LNCAP (cell line): ENCODE results near the gene NTM.

Experiments
- TF ChIP-seq, protein P1 (sequence below): fragments of 450-650 bp; IDR thresholded peaks from 2 replicates; pipeline ENCODE4 v1.5.1; 2017; ENCODE audit warnings: mild to moderate bottlenecking

Gene NTM

DNA sequence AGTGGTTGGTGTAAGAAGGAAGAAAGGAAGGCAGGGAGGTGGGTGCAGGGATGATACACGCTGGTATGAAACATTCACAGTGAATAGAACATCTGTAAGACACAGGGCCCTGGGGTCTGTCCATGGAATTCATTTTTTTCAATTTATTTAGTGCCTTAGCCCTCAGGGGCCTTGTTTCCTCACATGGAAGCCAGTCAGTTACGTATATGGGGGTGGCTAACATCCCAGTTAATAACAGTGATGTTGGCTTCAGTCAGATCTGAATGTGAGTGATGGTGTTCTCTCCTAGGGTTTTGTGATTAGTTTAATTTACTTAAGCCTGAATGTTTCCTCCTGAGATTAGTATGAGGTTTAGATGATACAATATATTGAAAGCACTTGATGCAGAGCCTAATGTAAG is 577.1 kb downstream of the NTM start:
- TF ChIP-seq, protein P1, sequence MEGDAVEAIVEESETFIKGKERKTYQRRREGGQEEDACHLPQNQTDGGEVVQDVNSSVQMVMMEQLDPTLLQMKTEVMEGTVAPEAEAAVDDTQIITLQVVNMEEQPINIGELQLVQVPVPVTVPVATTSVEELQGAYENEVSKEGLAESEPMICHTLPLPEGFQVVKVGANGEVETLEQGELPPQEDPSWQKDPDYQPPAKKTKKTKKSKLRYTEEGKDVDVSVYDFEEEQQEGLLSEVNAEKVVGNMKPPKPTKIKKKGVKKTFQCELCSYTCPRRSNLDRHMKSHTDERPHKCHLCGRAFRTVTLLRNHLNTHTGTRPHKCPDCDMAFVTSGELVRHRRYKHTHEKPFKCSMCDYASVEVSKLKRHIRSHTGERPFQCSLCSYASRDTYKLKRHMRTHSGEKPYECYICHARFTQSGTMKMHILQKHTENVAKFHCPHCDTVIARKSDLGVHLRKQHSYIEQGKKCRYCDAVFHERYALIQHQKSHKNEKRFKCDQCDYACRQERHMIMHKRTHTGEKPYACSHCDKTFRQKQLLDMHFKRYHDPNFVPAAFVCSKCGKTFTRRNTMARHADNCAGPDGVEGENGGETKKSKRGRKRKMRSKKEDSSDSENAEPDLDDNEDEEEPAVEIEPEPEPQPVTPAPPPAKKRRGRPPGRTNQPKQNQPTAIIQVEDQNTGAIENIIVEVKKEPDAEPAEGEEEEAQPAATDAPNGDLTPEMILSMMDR = no peak

DNA sequence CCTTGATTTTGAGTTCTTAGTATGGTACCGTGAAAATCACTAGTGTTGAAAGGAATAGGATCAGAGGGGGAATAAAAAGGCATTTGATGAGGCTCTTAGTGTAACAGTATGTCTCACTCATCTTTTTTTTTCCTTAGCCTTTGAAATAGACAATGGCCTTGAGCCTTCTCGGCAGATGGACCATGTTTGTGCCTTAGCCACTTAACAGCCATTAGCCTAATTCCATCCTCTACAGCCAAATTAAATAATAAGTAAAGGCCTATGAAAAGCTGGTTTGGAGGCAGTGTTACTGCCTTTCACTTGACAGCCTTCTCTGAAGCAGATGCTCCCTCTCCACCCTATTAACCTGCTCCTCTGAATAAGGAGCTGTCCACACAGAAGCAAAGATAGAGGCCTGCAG is 580.7 kb downstream of the NTM start:
- TF ChIP-seq, protein P1 = no peak

DNA sequence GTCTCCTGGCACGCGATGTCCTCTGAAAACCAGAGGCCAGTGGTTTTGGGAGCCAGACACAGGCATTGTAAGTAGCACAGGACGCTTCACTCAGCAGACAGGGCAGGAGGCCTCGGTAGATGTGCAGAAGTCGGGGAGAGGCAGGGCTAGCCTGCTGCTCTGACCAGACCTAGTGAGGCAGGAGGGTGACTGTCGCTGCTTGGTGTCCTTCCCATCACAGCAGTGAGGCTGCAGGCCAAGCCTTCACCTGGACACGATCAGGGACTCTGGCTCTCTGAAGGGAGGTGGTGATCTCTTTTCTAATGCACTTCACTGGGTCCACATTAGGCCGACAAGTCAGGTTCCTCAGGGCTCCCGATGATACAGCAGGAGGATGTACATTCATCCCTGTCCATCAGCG is 583.7 kb downstream of the NTM start:
- TF ChIP-seq, protein P1 = no peak

DNA sequence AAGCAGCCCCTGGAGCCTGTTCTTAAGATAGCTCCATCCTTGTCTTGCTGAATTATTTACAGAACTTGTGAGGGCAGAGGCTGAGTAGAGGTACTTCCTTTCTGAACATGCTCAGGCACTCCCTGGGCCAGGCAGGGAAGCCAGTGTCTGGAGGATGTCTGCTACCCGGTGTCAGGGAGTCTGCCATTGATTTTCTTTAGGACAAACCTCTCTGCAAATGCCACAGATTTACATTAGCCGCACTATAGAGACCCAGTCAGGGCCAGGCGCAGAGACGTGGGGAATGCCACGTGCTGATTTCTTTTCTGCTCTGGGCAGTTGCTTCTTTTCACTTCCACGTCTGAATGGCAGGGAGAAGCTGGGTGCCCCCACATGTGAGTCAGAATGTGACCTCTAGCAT is 585.5 kb downstream of the NTM start:
- TF ChIP-seq, protein P1 = no peak

DNA sequence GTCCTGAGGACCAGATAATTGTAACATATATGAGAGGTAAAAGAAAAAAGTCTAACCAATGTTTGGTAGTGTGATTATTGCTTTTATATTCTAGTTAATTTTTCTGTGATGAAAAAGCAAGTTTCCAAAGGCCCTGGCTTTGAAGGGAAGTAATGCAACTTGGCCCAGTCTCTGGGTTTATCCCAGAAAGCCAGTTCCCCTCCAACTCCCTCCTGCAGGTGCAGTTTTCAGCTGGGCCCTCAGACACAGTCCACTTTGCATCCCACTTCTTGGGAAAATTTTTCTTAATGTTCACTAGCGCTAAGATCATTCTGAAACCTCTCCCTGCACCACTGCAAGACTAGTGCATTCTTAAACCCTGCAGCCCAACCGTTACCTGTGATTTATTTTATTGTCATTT is 586.8 kb downstream of the NTM start:
- TF ChIP-seq, protein P1 = no peak

DNA sequence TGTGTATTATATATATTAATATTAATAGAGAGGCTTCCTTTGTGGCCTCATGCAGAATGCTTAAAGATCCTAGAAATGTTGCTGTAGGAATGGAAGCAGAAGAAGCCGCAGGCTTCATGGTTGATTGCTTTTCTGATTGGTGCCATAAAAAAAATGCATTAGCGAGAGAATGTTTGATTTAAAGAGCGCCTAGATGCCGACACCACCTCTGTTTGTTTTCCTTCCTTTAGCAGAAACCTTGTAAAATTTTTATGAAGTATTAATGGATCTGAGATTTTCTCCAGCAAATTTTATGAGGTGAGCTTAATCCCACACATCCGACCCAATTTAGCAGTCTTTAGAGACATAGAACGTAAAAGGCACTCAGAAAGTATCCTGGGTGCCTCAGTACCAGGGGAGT is 587.5 kb downstream of the NTM start:
- TF ChIP-seq, protein P1 = no peak

DNA sequence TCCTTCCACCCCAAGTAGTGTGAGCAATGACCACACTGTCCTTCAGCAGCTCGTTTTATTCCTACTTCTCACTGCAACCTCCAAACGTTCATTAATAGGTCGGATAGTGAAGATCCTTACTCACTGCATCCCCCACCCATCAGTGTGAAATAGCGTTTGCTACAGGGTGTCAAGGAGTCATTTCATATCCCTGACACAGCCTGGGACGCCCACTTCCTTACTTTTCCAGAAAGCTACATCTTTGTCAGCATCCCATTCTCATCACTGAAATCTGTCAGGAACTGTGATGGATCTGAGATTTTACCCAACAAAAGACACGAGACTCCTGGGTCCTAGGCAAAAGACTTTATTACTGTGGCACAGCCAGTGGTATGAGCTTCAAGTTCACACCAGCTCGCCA is 592.4 kb downstream of the NTM start:
- TF ChIP-seq, protein P1 = no peak

DNA sequence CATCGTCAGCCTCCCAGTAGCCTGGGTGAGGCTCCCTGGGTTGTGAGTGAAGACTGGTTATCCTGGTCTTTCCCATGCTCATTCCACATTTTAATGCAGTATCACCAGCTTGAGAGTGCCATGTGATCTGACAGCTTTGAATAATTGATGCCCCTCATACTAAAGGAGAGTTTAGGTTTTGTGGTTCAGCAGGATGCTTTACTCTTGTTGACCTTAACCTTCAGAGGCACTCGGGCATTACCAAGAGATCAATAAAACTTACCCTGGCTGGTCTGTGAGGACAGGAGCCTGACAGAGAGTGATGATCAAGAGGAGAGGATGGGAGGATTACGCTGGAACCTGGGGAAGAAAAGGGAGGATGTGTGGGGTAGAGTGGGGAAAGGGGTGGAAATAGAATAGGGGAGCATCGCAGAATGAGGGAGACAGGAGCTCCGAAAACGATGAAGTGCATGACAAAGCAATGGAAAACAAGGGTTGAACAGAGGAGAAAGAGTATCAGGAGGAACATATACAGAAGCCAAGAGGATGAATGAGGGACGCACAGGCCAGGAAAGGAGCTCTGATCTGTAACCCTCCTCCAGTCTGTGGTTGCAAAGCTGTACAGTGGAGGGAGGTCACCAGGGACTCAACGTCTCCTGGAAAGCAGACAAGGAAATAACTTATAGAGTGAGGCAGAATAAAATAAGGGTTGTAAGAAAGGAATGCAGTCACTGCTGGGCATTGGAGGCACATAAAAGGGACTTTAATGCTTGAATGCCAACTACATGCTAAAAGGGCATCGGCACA is 594.5 kb downstream of the NTM start:
- TF ChIP-seq, protein P1 = no peak
